NOMO-1 treated with DMSO at 0.1 percent for 48 hours (cell line): Measurements from ENCODE around the gene MYH7B.

Experiments
- DNase-seq: peaks from one replicate; lab custom pipeline; 2025; ENCODE audit not compliant: unreplicated experiment; lab: John Stamatoyannopoulos, UW

MYH7B gene

GRCh38 chr20:34955231-34956040 is at the start of gene MYH7B, which contains the start of gene GSS:
Gene MYH7B (plus strand): TSS chr20:34955868. CDS start chr20:34978006, 22,138 bp downstream.
Gene GSS (minus strand): TSS chr20:34955806. CDS start chr20:34951852, 3,954 bp downstream.
- peak; percentile 94 for DNase-seq

DNA sequence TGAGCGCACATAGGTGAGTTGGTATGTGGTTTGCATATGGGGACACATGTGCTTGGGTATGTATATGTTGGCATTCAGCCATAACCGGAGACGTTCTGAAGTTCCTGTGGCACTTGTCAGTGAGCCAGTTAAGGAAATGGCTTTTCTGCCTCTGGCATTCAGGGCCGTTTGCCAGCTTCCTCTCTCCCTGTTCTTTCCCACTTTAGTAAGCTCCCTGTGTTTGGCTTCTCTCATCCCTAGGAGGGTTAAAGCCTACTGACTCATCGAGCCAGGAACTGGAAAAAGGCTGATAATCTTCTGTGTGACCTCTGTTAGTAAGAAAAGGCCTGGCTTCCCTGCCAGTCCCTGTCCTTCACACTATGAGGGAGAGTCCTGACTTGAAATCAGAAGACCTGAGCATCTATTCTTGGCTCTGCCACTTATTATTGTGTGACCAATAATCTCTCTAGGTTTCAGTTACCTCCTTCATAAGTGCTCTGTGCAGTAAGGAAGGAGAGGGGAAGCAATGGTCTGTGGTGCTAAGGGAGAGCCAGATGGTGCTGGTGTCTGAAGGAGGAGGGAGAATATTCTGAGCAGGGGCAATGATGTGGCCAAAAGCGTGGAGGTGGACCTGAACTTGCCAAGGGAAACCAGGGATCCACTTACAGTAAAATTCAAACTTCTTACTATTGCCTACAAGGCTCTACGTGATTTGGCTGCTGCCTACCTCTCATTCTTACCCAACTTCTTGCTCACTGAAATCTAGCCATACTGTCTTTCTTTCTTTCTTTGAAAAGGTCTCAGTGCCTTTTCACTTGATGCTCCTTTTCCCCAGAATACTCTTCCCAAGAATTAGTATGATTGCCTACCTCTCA is 47.8 kb upstream of the MYH7B start:
- DNase-seq = no peak

DNA sequence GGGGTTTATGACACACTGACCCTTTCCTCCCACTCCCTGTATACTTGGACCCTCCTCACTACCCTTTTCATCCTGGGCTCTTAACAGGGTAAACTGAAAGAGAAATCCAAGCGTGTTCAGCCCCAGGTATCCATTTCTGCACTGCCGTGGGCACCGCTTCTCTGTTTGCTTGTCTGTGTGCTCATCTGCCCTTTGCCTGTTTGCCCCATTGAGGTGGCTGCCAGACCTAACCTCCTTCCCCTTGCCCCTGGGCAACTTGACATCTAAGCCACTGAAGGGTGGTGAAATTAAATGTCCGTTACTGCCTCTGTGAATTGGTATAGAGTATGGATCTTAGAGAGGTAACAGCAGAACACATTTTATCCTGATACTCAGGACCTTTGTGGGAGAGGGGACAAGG is 40.5 kb upstream of the MYH7B start:
- DNase-seq = no peak

GRCh38 chr20:34915749-34916455 is 39.8 kb upstream of the MYH7B start:
- DNase-seq = no peak

DNA sequence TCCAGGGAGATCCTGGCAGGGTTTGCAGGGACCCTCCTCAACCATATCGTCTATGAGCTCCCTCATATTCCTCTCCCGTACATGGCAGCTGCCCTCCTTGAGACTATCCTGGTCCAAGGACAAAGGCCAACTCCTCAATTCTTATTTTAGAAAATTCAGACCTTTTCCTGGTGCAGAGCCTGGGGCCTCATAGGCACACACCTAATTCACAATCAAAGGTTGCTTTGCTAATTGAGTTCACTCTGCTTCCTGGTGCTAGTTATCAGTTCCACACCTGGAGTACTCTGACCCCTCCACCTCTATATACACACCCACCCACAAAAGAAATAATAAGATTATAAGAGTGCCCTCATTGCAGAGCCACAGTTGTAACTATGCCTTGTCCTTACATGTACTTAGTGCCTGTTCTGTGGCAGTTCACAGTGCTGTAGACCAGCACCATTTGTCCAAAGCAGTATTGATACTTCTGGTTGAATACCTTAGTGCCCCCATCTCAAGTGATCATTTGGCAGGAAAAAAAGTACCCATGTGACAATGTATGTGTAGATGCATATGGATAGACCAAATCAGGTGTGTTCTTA is 38.8 kb upstream of the MYH7B start:
- no peak for DNase-seq

GRCh38 chr20:34920055-34920454 is 35.6 kb upstream of the MYH7B start:
- no peak for DNase-seq

DNA sequence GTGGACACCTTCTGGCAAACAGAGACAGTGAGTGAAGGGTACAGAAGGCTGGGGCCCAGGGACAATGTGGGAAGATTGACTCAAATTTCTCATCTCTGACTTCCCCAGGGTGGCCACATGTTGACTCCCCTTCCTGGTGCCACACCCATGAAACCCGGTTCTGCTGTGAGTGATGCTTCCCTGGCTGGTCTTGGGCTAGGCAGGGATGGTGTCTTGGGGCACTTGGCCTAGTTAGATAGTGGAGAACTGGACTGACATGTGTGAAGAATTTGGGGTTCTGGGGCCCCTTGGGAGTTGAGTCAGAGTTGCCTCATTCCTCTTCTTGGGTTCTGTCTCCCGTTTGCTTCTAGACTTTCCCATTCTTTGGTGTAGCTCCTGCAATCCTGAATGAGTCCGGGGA is 34.2 kb upstream of the MYH7B start:
- no peak for DNase-seq

DNA sequence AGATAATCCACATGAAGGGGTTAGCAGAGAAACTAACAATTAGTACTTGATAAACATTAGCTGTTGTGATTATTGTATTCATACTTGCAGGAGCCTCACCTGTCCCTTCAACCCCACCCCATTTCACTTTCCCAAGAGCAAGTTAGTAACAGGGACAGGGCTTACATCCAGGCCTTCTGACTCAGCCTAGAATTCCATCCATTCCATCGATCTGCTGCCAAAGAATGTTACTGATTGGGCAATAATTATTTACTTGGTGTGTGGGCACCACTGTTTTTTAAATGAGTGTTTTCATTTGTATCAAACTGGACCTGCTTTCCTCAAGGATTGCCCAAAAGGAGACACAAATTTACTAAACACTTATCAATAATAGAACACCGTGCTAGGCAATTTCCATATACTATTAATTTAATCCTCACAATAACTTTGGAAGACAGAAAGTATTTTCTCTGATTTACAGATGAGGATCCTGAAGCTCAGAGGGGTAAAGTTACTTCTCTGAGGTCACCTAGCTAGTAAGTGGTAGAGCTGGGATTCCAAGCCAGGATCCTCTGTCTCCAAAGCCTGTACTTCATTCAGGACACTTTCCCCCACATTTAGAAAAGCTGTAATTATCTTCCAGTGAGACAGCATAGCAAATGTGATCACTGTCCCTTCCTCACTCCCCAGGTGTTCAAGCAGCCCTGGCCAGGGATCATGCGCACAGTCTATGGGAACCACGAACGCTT is 32.9 kb upstream of the MYH7B start:
- no peak for DNase-seq

- no peak for DNase-seq
Measured at GRCh38 chr20:34923414-34923813, 32.3 kb upstream of the MYH7B start.

- no peak for DNase-seq
Measured at GRCh38 chr20:34925341-34925740, 30.3 kb upstream of the MYH7B start.

- DNase-seq = no peak
Measured at GRCh38 chr20:34925981-34926380, 29.7 kb upstream of the MYH7B start.

DNA sequence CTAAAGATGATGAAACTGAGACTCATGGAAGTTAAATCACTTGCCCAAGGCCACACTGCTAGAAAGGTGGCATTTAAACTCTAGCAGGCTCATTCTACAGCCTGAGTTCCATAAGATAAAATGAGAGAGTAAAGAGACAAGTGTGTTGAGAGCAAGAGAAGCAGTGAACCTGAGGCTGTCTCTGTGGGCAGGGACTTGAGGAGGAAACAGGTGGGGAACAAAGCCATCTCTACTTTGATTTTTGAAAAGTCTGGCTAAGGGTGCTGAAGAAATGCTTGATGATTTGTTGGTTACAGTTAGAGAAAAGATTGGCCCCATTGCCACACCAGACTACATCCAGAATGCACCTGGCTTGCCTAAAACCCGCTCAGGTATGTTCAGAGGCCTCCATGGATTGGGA is 29.1 kb upstream of the MYH7B start:
- DNase-seq = no peak

DNA sequence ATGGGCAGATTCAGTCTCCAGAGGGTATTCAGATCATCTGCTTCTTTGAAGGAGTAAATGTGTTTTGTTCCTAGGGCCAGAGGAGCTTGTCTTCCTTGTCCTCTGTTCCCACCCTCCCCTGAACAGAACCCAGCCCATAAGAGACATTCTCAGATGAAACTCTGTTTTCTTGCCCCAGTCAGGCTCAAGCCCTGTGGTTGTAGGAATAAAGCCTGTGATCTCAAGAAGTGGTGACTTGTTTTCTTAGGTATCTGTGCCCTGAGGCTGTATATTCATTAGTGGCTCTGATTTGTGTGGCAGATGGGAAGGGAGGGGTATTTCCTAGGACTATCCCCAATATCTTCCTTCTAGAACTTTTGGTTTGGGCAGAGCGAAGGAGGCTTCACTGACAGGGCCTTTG is 27.9 kb upstream of the MYH7B start:
- DNase-seq = no peak

- no peak for DNase-seq
Measured at GRCh38 chr20:34928411-34928810, 27.3 kb upstream of the MYH7B start.

DNA sequence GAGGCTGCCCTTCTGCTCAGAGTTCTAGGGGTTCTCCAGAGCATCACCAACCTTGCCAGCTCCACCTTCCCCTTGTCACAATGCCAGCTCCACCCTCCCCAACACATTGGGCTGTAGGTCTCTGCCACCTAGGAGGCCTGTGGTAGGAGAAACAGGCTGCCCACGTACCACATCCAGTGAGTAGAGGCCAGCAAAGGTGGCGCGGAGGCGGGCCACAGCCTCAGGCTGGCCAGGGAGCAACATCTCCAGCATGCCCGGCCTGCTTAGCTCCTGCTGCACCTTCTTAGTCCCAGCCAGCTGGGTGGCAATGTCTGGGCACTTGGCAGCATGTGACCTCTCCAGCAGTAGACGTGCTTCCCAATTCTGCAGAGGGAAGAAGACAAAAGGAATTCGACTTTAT is 23.9 kb upstream of the MYH7B start:
- DNase-seq = no peak

- peak; percentile 85 for DNase-seq
Measured at GRCh38 chr20:34938466-34939163, 17.1 kb upstream of the MYH7B start.

DNA sequence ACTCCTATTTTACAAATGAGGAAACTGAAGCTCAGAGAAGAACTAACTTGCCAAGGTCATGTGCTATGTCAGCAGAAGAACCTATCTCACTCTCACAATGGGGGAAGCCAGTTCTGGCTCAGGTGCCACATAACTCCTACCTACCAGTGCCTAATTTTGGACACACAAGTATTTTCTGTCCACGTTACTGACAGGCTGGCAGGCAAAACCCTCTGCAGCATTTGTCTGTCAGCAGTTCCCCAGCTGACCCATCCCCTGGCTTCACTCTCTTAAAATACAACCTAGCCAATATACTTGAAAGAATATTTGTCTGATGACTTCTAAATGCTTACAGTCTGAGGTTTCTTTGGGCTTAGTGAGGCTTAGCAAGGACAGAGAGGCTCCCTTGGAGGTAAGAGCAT is 15.6 kb upstream of the MYH7B start:
- no peak for DNase-seq

DNA sequence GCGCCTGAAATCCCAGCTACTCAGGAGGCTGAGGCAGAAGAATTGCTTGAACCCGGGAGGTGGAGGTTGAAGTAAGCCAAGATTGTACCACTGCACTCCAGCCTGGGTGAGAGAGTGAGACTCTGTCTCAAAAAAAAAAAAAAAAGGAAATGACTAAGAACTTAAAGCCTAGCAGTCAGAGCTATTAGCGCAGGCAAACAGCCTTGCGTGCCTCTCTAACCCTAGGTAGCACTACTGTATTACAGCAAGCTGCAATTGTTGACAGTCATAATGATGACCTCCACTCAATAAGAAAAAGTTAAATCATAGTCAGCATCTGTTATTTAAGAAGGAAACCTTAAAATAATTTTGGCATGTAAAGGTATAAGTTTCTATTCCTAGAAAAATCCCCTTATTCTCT is 14.4 kb upstream of the MYH7B start:
- peak; percentile 61 for DNase-seq

DNA sequence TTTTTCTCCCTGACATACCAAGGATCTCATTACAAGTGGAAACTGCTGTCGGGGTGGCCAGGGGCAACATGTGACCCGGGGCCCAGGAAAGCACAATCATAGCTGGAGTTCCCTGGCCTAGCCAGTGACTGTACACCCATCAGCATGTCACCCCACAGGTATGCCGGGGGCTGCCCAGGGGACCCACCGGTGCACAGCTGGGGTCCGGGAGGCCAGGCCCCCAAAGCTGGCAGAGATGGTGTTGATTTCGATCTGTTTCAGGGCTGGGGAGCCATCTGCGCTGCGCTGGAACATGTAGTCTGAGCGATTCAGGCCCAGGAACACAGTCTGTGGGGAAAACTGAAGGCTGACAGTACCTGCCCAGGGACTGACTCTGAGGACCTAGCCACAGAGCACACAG is 13.4 kb upstream of the MYH7B start:
- DNase-seq = no peak
